Iris pigment epithelial cell (primary cell): ENCODE results near the gene PLCB4.
A peak's percentile ranks its signal among the peaks of the same experiment; 100 is the strongest.
"Not testable (repeated sequence)": the region's sequence is repeated elsewhere in the genome, so short reads cannot be mapped to it uniquely, and the experiment has no call there.

Source experiments
- DNase-seq: peaks from one replicate; pipeline ENCODE4 v3.0.0-alpha.2; 2011; ENCODE audit warnings: low read depth

PLCB4 gene

DNA sequence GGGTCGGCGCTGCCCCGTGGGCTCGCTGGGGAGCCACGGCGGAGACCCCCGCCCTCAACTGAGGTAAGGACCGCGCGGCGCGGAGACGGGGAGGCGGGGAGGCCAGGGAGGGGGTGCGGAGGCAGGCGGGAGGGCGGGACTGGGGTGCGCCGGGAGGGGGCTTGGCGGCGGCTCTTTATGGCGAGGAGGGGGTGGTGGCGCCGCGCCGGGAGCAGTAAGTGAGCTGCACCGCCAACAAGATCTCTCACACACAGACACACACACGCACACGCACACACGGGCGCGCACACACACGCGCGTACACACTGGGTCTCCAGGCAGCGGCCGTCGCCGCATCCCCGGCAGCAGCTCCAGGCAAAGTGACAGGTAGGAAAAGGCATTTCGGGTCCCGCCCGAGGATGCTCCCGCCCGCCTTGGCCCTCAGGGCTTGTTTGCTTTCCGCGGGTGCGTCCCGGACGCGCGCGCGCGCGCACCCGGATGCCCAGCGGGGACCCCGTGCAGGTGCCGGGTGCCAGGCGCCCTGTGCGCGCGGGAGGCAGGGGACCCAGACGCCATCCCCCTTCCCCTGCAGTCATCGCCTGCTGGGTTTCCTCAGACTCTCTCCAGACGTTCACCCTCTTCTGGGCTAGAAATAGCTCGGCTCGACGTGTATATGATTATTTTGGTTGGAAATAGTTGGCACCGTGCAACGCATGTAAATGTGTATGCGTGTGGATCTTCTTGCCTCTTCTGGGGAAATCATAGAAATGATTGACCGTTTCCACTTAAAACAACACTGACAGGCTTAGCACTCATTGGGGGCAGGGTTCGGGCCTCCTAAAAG lies at the start of gene PLCB4:
PLCB4 (plus strand) TSS at position 247 of the 823 bp plus-strand sequence. CDS start 238,728 bp downstream, outside the sequence.
- DNase-seq = peak; percentile 33

DNA sequence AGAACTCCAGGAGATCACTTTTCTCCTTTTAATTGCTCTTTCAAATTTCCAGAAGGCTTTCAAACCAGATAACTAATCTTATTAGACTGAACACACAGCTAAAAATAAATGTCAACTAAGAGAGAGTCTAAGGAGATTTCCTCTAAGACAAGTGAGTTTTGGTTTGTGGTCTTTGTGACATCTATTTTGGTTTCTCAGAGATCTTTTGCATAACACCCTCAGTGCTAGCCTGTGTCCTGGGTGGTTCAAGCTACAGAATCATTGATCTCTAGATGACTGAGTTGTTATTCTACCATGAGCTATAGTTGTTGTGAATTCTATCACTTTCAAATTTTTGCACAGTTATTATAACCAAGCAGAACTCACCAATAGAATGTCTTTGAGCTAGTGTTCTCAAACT lies 49.1 kb upstream of the PLCB4 start:
- DNase-seq = no peak

DNA sequence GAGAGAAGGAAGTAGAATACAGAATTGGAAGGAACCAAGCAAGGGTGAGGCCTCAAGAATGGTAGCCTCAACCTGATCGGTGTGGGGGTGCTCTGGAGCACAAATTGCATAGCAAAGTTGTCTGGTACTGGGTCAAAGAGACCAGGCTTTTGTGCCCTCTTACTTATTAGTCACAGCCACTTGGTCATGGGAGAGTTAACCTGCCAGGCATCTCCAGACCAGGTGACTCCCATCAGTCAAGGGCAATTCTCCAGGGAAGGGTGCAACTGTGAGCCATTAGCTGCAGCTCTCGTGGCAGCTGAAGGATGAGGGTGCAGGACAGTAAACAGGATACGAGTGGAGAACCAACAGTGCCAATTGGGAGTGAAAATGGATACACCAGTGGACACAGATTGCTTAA lies 47.7 kb upstream of the PLCB4 start:
- DNase-seq = no peak

DNA sequence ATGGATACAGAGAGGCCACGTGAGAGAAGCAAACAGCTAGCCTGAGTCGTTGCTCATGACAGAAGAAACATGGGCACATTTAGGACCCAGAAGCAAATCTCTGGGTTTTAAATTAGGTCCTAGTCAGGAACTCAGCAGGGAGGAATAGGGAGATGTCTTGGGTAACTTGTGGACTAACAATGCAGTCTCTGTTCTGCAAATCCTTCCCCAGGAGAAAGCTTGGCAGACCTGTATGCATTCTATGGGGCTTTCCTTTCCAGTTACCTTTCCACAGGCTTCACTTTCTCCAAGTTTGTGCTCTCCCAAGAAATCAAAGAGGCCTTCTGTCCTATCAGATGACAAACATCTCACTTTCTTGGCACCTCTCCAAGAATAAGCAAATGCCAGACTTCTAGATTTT lies 47.2 kb upstream of the PLCB4 start:
- peak; percentile 14 for DNase-seq

DNA sequence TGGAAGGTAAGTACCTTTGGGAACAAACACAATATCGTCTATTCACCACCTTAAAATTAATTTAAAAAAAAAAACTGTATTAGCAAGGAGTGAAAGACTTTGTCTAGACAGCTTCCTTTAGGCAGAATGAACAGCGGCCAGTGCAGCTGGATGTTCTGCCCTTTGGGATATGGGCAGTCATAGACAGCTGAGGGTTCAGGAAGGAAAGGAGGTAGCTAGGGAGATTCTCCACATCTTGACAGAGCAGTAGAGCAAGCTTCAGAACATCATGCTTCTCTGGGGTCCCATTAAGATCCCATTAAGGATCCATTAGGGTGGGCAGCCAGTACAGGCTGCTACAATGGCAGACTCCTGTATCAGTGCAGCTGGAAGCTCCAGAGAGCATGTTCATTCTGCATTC lies 46.5 kb upstream of the PLCB4 start:
- DNase-seq = no peak

DNA sequence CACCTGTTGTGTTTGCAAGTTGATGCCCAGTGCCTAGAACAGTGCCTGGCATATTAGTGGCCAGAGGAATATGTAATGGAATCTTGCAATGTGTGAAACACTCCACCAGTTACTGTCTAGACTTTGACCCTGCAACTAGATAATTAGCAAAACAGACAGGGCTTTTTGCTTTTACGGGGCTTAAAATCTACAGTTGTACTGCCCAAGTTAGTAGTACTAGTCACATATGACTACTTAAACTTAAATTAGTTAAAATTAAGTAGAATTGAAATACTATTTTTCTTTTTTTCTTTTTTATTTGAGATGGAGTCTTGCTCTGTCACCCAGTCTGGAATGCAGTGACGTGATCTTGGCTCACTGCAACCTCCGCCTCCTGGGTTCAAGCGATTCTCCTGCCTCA lies 44.3 kb upstream of the PLCB4 start:
- DNase-seq = no peak

DNA sequence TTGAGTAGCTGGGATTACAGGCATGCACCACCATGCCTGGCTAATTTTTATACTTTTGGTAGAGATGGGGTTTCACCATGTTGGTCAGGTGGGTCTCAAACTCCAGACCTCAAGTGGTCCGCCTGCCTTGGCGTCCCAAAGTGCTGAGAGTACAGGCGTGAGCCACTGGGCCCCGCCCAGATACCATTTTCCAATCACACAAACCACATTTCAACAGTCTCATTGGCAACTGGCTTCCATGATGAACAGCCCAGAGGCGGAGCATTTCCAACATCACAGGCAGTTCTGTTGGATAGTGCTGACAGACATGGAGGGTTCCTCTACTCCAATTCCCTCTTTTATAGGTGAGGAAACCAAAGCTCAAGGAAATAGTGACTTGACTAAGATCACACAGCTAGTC lies 43.9 kb upstream of the PLCB4 start:
- DNase-seq = no peak

DNA sequence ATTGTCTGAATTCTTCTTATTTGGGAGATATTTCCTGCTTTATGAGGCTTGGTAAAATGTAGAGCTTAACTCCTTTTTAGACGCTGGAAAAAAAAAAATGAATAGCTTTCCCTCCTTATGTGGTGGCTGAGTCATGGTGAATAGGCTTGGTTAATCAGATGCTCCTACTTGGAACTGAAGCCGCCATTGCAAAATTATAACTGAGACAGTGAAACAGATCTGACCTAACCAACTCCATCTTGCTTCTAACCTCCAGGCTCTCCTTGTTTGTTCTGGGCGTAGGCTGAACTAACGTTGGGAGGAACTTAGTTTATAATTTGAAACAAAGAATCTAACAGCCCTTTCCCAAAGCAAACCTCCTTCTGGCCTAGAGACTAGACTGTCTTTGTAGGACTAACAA lies 43.2 kb upstream of the PLCB4 start:
- DNase-seq = peak; percentile 77

DNA sequence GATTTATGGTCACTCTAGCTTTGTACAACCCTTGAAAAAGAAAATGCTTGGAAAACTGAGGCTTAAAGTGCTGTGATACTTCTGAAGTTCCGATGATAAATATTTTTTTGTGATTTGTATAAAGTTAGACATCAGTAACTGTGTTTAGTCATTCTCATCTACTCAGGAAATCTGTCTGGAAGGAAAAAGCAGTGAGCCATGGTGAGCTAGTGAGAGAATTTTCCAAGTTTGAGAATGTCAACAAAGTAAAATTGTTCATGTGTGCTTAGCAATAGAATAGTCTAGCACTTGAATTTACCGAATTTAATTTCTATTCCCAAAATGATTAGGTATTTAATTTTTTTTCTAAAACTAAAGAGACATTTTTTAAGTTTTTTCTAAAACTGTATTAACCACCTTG lies 41.3 kb upstream of the PLCB4 start:
- DNase-seq = no peak

DNA sequence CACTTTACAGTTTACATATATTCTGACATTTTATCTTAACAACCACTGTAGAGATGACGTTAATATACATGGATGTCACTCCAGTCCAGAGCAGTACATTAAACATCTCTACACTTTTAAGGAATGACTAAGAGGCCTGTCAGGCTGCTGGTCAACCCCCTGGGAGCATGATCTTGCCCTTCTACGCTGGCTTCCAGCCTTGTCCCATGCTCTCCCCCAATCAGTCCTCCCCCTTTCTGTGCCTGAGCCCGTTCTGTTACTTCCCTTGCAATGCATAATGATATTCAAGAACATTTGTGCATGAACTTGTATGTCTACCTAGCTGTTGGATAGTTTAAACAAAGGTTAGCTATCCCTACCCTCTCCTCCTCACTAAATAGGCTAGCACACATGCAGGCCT lies 40.5 kb upstream of the PLCB4 start:
- DNase-seq = no peak

DNA sequence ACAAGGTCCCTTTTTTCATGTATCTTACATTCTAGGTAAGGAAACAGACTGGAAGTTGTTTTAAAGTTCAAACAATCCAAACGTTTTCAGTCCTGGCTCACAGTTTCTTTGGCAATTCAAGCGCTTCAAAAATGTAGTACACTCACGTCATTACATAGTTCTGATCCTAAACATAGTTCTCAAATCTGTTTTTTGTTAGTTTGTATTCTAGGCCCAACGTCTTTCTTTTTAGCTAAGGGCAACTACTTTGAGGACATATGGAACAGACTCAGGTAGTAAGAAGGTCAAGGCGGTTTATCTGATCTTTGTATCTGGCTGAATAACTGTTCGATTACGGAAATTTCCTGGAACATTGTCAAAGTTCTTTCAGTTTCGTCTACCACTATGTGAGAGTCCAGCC lies 36.9 kb upstream of the PLCB4 start:
- peak; percentile 42 for DNase-seq

DNA sequence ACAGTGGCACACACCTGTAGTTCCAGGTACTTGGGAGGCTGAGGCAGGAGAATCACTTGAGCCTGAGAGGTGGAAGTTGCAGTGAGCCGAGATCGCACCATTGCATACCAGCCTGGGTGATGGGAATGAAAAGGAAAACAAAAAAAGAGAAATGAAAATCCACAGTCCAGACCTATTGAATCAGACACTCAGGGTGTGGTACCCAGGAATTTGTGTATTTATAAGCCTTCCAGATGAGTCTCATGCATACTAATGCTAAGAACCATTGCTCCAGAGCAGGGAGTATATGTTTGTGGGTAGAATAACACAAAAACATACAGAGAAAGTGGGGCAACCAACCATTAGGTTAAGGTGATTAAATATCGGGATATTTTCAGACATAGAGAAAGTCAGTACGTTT lies 36.1 kb upstream of the PLCB4 start:
- peak; percentile 45 for DNase-seq

DNA sequence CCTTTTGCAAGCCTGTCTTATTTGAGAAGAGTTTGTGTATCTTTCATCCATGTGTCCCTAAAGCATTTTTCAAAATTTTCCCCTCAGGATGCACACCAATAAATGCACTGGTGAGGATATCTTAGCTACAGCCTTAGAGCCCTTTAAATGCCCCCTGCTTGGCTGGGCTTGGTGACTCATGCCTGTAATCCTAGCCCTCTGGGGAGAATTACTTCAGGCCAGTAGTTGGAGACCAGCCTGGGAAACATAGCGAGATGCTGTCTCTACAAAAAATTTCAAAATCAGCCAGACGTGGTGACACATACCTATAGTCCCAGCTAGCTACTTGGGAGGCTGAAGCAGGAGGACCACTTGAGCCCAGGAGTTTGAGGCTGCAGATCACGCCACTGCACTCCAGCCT lies 33.8 kb upstream of the PLCB4 start:
- DNase-seq = peak; percentile 95

DNA sequence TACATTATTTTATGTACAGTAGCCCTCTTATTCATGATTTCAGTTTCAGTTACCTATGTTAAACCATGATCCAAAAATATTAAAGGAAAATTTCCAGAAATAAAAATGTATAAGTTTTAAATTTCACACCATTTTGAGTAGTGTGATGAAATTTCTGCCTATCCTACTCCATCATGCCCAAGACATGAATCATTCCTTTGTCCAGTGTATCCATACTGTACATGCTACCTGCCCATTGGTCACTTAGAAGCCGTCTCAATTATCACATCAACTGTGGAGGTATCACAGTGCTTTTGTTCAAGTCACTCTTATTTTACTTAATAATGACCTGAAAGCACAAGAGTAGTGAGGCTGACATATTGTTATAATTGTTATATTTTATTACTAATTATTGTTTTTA lies 32.3 kb upstream of the PLCB4 start:
- DNase-seq = peak; percentile 23

DNA sequence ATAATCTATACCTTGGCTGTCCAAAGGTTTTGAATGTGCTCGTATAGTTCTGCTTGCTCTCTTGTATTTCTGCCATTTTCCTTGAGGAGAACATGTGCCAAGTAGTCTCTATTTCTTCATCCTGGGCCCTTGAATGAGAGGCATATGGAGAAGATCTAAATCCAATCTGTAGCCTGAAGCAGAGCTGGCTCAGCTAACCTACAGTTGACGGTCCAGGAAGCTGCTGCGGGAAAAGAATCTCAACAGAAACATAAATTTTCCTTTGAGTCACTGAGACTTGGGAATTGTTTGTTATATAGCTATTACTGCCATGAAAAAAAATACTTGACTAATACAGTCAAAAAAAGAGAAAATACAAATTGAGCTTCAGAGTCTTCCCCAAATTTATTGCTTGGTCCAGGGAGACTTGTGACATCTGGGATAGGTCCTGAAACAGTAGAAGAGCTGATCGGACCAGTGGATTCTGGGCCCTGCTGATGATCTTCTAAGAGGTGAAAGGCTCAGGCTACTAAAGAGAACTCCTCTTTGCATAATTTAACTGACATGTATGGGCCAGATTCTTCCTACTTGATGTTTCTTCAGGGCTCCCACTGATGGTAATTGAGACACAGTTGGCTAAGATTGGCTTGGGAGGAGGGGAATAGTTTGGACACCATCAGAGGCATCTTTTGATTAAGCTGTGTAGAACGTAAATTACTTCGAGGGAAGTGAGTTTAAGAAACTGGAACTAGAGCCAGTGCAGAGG lies 29.9 kb upstream of the PLCB4 start:
- DNase-seq = no peak

DNA sequence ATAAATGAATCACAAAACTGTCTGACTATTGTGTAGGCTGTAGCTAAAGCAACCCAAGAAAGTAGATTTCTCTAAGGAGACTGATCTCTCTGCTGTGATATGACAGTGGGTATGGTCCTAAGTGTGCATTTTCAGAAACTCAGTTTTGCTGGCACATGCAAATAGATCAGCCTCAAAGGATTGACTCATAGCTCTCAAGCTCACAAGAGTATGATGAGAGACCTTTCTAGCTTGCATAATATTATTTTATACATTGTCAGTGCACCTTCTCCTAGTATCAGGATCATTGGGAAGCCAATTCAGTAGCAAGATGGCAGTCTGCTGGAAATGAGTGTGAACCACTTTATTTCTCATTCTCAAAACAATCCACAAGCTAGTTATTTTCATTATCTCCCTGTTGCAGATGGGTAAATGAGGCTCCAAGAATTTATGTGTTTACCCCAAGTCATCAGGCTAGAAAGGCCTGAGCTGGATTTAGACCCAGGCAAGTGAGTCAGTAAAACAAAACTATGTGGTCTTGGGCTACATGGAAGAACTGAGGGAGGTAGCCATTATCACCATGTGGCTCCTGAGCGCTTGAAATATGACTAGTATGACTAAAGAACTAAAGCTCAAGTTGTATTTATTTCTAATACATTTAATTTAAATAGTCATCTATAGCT lies 27.9 kb upstream of the PLCB4 start:
- peak; percentile 53 for DNase-seq

DNA sequence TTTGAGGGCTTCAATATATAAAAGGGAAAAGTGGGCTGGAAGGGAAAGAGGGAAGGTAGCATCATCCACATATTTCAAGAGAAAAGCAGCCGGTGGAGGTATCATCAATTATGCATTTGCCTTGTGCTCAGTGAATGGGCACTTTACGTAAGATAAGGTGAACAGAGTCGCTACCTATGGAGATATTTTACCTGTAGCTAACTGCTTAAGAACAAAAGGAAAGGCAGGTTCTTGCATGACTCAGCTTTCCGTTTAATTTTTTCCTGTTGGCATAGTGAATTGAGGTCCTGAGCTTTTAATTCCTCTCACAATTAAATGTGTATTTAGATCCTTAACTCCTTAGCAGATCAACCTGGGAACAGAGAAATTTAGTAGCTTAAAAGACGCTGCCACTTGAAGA lies 25.5 kb upstream of the PLCB4 start:
- DNase-seq = no peak

DNA sequence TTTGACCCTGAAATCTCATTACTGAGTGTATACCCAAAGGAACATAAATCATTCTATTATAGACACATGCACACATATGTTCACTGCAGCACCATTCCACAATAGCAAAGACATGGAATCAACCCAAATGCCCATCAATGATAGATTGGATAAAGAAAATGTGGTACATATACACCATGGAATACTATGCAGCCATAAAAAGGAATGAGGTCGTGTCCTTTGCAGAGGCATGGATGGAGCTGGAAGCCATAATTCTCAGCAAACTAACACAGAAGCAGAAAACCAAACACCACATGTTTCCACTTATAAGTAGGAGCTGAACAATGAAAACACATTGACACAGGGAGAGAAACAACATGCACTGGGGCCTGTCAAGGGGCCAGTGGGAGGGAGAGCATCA lies 21.0 kb upstream of the PLCB4 start:
- not testable (repeated sequence) for DNase-seq

DNA sequence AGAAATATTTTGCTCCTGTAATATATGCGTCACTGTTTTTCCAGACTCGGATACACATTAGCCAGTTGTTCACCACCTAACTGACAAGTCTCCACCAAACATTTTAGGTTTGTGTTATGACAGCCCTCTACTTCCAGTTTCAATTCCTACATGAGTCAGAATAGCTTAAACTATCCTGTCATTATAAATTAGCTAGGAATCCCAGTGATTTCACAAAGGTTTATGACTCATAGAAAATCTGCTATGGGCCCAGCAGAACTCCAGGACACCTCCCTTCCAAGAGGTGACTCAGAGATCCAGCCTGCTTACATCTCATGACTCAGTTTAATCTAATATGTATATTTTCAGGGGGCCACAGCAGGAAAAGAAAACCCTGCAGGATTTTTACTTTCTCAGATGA lies 17.4 kb upstream of the PLCB4 start:
- DNase-seq = peak; percentile 97

DNA sequence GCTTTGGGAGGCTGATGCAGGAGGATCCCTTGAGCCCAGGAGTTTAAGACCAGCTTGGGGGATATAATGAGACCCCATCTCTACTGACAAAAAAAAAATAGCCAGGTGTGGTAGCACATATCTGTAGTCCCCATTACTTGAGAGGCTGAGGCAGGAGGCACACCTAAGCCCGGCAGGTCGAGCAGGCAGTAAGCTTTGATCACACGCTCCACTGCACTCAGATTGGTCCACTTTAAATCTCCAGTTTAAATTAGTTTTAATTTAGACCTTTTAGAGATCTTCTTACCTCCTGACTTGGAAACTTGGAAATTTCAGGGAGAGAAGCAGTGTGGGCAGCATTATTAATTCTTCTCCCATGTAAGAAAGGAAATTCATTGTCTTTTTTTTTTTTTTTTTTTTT lies 16.8 kb upstream of the PLCB4 start:
- DNase-seq = no peak

DNA sequence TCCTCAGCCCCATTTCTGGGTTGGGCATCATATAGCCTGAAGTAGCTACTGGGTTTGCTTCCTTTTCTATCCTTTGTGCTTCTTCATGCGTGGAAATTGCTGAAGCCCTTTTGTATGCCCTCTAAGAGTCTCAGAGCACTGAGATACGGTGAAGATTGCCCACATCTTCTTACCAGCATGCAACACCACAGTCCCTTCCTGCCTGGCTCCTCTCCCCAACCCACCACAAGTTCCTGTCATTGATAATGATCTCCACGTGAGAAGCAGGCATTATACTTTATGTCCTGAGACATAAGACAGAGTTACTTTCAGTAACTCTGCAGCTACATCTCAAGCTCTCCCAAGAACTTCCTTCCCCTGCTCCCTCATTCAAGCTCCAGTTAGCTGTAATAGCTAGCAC lies 15.8 kb upstream of the PLCB4 start:
- DNase-seq = no peak

DNA sequence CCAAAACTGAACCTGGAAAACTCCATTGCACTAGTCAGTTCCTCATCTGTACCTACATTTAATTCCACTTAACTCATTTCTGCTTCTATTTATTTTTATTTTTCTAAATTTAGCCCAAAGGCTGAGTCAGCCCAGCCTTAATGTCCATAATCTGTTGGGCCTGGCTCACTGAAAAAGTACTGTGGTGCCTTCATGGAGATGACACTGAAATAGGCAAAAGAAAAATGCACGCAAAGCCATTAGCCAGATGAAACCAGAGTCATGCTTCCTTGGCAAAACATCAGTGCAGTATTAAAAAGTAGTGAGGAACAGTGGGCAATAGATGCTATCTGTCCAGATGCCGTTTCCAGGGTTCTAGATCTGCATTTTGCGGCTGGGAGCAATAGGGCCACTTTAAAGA lies 14.7 kb upstream of the PLCB4 start:
- DNase-seq = peak; percentile 36

DNA sequence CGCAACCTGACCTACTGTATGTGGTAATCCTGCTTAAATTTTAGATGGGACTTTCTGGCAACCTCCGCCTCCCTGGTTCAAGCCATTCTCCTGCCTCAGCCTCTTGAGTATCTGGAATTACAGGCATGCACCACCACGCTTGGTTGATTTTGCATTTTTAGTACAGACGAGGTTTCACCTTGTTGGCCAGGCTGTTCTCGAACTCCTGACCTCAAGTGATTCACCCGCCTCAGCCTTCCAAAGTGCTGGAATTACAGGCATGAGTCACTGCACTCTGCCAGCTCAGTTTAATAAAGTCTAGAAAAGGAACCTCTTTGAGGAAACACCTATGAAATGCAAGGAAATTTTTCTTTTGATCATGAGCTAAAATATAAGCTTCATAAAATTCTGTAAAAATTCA lies 9.0 kb upstream of the PLCB4 start:
- DNase-seq = peak; percentile 40
